Activated CD4-positive, alpha-beta memory T cell treated with anti-CD3 and anti-CD28 coated beads for 36 hours (primary cell): Measurements from ENCODE around the gene STRN4. TPM values are rescaled to one million over a fixed set of nuclear protein-coding genes. Genes with fewer than 3 reads are reported as not detected.
"Not testable (repeated sequence)": the region's sequence is repeated elsewhere in the genome, so short reads cannot be mapped to it uniquely, and the experiment has no call there.

Experiments used
- CTCF ChIA-PET: fragments of 350-600 bp; sonication (Branson Sonifier 250); formaldehyde crosslinking; loops from one replicate; lab custom pipeline; 2021; ENCODE audit warnings: antibody characterized with exemption, inconsistent platforms; lab: Charles Lee
- POLR2A ChIA-PET: fragments of 350-600 bp; sonication (Branson Sonifier 250); formaldehyde crosslinking; loops from one replicate; lab custom pipeline; 2021; ENCODE audit warnings: antibody characterized with exemption; lab: Charles Lee
- DNase-seq: peaks from one replicate; pipeline ENCODE4 v3.0.0-alpha.2; 2020
- H3K27ac Mint-ChIP-seq: one replicate; pipeline ENCODE4 v1.8.0; 2021; ENCODE audit warnings: mixed read lengths
- H3K27me3 Mint-ChIP-seq: one replicate; pipeline ENCODE4 v1.8.0; 2021; ENCODE audit warnings: mixed read lengths
- H3K36me3 Mint-ChIP-seq: one replicate; pipeline ENCODE4 v1.8.0; 2021; ENCODE audit warnings: mixed read lengths
- H3K4me1 Mint-ChIP-seq: one replicate; pipeline ENCODE4 v1.8.0; 2021; ENCODE audit warnings: low read depth, mixed read lengths
- H3K4me3 Mint-ChIP-seq: one replicate; pipeline ENCODE4 v1.8.0; 2021; ENCODE audit warnings: mild to moderate bottlenecking, mixed read lengths
- H3K9me3 Mint-ChIP-seq: one replicate; pipeline ENCODE4 v1.8.0; 2021; ENCODE audit warnings: mixed read lengths
- intact Hi-C: fragments of 100-400 bp; cut with micrococcal nuclease; formaldehyde crosslinking; loops from one replicate; pipeline ENCODE4 v1.15.1; 2023
- total RNA-seq, 2 experiments: library from RNA; stranded (reverse); gene quantifications; one replicate each; pipeline ENCODE4 v1.2.3, GENCODE V29; 2021

STRN4 gene
- total RNA-seq, 2 experiments from 2014 or later = 52.6 to 59.3 TPM

DNA sequence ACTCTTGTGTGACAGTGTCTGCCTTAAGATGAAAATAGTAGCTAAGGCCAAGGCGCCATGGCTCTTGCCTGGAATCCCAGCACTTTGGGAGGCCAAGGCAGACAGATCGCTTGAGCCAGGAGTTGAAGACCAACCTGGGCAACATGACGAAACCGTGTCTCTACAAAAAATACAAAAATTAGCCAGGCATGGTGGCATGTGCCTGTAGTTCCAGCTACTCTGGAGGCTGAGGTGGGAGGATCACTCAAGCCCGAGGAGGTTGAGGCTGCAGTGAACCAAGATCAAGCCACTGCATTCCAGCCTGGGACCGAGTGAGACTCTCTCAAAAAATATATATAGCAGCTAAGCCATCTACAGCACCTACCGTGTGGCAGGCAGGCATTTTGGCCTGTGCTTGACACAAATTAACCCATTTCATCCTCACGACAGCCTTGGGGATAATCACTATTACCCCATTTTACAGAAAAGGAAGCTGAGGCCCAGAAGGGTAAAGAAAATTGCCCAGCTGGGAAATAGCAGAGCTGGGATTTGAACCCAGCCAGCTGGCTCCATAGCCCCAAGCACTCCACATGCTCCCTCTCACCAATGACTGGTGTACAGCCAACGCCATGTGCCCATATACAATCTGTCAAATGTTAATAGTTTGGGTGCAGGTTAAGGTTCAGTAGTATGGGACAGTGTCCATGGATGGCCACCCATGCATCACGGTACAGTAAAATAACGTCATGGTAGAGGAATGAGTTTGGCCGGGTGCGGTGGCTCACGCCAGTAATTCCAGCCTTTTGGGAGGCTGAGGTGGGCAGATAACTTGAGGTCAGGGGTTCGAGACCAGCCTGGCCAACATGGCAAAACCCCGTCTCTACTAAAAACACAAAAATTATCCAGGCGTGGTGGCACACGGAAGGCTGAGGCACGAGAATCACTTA, 39.1 kb upstream of the STRN4 start:
- ChIA-PET POLR2A (interaction anchor here (0.6 to 4.0 kb wide), 16 partner anchors 9 to 489 kb away, joined by 3 to 19 read pairs (median 4); partner anchors contain the start of genes ARHGAP35, CALM3 and ZC3H4), CTCF (interaction anchor here (0.5 to 2.6 kb wide), 17 partner anchors 9 to 489 kb away, joined by 3 to 21 read pairs (median 4); no protein-coding TSS in a partner anchor)
- Mint-ChIP-seq H3K4me1 (peaks cover 37% of the 10 kb centered on the region), H3K9me3 (no peaks in the 10 kb centered on the region), H3K36me3 (peaks cover 63% of the 10 kb centered on the region), H3K27me3 (no peaks in the 10 kb centered on the region), H3K27ac (peak overlapping the region; percentile 99), H3K4me3 (peak overlapping the region; percentile 95)
- intact Hi-C loops = loop anchor here (2.0 to 5.0 kb wide), 4 partner anchors 38 to 1472 kb away; partner anchors contain the start of genes CARD8, FKRP, STRN4 and ZC3H4
- DNase-seq = peak; percentile 35

DNA sequence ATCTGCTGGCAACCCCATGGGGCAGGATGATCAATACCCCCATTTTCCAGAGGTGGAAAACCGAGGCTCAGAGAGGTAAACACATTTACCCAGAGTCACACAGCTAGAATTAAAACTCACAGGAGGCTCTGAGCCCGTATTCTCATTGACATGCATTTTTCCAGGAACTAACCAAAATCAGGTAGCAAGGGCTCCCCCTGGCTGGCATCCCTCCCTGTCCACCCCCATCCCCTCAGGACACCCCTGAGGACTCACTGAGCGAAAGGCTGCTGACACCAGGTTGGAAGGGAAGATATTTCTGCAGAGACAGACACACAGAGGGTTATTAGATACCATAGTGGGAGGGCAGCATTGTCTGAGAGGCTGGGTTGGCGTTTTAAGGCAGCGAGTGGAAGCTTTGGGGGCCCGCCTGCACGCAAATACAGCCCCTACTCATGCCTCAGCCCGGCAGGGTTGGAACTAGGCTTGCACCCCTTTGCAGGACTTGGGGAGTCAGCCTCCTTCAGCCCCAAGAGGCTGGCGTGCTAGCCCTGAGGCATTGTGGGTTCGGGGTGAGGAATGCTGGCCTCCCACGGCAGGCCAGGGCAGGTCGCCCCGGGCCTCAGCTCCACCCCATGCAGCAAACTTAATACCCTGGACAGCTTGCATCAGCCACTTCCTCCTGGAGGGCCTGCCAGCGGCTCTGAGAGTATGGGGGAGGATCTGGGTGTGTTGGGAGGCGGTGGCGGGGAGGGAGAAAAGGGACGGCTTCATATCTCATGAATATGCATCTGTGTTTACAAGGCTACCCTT, 38.2 kb upstream of the STRN4 start:
- CTCF ChIA-PET = interaction anchor here (0.5 to 2.6 kb wide), 15 partner anchors 10 to 490 kb away, joined by 3 to 21 read pairs (median 4); no protein-coding TSS in a partner anchor
- H3K4me1 Mint-ChIP-seq = peaks cover 37% of the 10 kb centered on the region
- intact Hi-C loops = loop anchor here (2.0 to 5.0 kb wide), 4 partner anchors 37 to 1473 kb away; partner anchors contain the start of genes CARD8, FKRP, STRN4 and ZC3H4
- peak overlapping the region; percentile 95 for H3K4me3 Mint-ChIP-seq
- peak overlapping the region; percentile 99 for H3K27ac Mint-ChIP-seq
- POLR2A ChIA-PET = interaction anchor here (0.6 to 4.0 kb wide), 13 partner anchors 8 to 329 kb away, joined by 3 to 19 read pairs (median 4); partner anchors contain the start of genes ARHGAP35, CALM3 and ZC3H4
- no peaks in the 10 kb centered on the region for H3K27me3 Mint-ChIP-seq
- H3K9me3 Mint-ChIP-seq = no peaks in the 10 kb centered on the region
- peaks cover 64% of the 10 kb centered on the region for H3K36me3 Mint-ChIP-seq
- DNase-seq = peak; percentile 88

DNA sequence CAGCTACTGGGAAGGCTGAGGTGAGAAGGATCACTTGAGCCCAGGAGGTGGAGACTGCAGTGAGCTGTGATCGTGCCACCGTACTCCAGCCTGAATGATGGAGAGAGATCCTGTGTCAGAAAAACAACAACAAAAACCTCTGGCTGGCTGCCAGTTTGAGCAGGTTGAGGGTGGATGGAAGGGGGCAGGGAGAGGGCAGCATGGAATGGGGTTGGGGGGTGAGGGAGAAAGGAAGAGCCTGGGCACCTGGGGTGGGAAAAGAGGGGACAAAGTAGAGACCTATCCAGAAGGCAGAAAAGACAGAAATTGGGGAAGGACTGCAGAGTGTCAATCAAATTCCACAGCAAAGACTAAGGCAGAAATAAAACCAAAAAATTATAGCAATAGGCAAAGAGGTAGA, 37.4 kb upstream of the STRN4 start:
- CTCF ChIA-PET = interaction anchor here (1.1 to 2.6 kb wide), 6 partner anchors 17 to 461 kb away, joined by 3 to 21 read pairs (median 9); no protein-coding TSS in a partner anchor
- no peaks in the 10 kb centered on the region for H3K27me3 Mint-ChIP-seq
- H3K27ac Mint-ChIP-seq = peak overlapping the region; percentile 99
- peaks cover 33% of the 10 kb centered on the region for H3K4me1 Mint-ChIP-seq
- H3K36me3 Mint-ChIP-seq = peaks cover 68% of the 10 kb centered on the region
- H3K4me3 Mint-ChIP-seq = peak overlapping the region; percentile 95
- DNase-seq = no peak
- intact Hi-C loops = loop anchor here (2.0 kb wide), 1 partner anchor 171 kb away; no protein-coding TSS in a partner anchor
- POLR2A ChIA-PET = interaction anchor here (0.9 to 4.0 kb wide), 7 partner anchors 10 to 327 kb away, joined by 4 to 19 read pairs (median 9); partner anchors contain the start of genes ARHGAP35 and CALM3
- no peaks in the 10 kb centered on the region for H3K9me3 Mint-ChIP-seq

DNA sequence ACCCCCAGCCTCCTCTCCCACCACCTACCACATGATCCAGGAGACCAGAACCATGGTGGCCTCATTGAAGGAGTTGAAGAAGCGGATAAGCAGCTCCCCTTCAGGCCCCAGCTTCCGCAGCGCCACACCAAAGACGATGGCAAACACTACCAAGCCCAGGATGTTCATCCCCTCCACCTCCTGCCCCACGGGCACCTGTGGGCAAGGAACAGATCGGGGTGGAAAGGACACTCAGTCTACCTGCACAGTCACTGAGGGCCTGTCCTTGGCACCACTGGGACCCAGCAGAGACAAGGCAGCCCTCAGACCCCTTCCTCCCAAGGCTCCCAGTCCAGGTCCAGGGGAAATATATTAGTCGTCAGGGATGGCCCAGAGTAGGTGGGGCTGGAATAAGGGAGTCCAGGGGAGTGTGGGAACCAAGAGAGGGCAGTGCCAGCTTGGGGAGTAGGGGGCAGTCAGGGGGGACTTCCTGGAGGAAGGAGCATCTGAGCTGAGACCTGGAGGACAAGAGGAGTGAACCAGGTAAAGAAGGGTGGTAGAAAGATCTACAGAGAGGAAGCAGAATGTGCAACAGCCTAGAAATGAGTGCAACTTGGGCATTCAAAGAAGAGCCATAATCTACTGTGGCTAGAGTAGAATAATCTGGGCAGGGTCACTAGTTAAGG, 36.2 kb upstream of the STRN4 start:
- no peak for DNase-seq
- Mint-ChIP-seq H3K36me3 (peaks cover 78% of the 10 kb centered on the region), H3K9me3 (no peaks in the 10 kb centered on the region), H3K4me3 (peak overlapping the region; percentile 95), H3K27ac (peak overlapping the region; percentile 74), H3K4me1 (peaks cover 35% of the 10 kb centered on the region), H3K27me3 (no peaks in the 10 kb centered on the region)
- CTCF ChIA-PET = interaction anchor here (1.2 kb wide), 1 partner anchor 16 kb away, joined by 4 read pairs; no protein-coding TSS in a partner anchor
- intact Hi-C loops = no loop called here
- POLR2A ChIA-PET = no interaction called here

DNA sequence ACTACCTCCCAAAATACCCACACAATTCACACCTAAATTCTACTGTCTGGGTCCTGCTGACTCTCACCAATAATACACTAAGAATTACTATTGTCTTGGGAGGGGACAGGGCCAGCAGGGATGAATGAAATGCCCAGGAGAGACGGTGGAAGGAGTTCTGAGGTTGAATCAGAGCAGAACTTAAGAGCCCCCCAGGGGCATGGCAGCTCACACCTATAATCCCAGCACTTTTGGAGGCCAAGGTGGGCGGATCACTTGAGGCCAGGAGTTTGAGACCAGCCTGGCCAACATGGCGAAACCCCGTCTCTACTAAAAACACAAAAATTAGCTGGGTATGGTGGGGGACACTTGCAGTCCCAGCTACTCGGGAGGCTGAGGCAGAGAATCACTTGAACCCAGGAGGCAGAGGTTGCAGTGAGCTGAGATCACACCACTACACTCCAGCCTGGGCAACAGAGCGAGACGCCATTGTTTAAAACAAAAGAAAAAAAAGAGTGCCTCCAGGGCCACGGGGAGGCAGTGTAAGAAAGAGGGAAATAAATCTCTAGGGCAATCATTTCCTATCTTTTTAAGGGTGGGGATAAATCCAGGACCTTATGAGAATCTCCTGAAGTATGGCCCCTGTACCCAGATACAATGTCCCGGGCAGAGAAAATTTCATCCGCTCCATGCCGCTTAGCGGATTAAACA, 31.9 kb upstream of the STRN4 start:
- H3K4me3 Mint-ChIP-seq, intact Hi-C loops, H3K27me3 Mint-ChIP-seq, H3K27ac Mint-ChIP-seq, DNase-seq, H3K9me3 Mint-ChIP-seq, POLR2A ChIA-PET: not testable (repeated sequence)
- Mint-ChIP-seq H3K36me3 (peaks cover 60% of the 10 kb centered on the region), H3K4me1 (peaks cover 20% of the 10 kb centered on the region)
- CTCF ChIA-PET = interaction anchor here (1.7 kb wide), 1 partner anchor 11 kb away, joined by 8 read pairs; no protein-coding TSS in a partner anchor

DNA sequence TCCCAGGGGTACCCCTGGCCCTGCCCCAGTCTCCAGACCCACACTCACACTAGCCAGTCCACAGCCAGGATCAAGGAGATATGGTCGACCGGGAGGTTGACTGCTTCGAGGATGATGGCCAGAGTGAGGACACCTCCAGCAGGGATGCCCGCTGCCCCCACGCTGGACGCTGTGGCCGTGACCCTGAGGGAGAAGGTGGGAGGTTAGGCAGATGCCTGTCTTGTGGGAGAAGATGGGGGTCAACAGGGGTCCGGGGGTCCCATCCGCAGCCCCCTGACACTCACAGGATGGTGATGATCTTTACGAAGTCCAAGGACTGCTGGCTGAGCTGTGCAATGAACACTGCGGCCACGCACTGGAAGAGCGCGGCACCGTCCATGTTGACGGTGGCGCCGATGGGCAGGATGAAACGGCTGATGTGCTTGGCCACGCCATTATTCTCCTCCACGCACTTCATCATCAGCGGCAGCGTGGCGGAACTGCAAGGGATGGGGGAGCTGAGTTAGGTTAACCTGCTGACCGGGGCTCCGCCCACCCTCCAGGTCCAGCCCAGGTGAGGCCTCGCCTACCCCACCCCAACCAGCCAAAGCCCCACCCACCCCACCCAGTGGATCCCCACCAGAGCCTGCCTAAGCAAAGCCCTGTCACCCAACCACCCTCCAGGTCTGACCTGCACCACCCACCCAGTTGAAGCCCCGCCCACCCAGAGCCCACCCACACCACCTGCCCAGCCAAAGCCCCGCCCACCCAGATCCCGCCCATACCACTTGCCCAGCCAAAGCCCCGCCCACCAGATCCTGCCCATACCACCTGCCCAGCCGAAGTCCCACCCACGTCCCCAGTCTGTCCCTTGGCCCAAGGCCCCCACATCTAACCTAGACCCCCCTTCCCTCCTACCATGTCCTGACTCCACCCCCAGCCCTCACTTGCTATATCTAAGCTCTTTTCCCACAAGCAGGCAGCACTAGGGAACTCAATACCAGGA, 31.0 kb upstream of the STRN4 start:
- Mint-ChIP-seq H3K9me3 (no peaks in the 10 kb centered on the region), H3K27ac (peak overlapping the region; percentile 33), H3K4me3 (no peak overlapping the region), H3K27me3 (no peaks in the 10 kb centered on the region), H3K36me3 (peaks cover 53% of the 10 kb centered on the region), H3K4me1 (peaks cover 12% of the 10 kb centered on the region)
- CTCF ChIA-PET = interaction anchor here (0.6 to 1.7 kb wide), 2 partner anchors 10 to 29 kb away, joined by 3 to 8 read pairs; no protein-coding TSS in a partner anchor
- POLR2A ChIA-PET = interaction anchor here (1.4 kb wide), 1 partner anchor 8 kb away, joined by 8 read pairs; no protein-coding TSS in a partner anchor
- intact Hi-C loops = no loop called here
- peak; percentile 34 for DNase-seq

DNA sequence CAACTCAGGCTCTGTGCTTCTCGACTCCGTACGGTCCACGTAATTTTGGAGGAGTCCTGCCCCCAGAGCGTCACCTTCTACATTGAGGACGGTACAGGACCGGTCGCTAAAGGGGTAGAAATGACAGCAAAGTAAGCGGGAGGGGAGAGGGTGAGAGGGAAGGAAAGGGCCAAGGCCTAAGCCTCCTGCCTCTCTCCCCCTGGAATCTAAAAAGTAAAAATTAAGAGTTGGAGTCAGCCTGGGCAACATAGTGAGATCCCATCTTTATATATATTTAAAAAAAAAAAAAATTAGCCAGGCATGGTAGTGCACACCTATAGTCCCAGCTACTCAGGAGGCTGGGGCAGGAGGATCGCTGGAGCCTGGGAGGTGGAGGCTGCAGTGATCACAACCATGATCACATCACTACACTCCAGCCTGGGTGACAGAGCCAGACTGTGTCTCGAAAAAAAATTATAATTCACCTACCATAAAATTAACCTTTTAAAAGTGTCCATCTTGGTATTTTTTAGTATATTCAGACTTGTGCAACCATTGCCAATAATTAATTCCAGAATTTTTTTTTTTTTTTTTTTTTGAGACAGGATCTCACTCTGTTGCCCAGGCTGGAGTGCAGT, 29.5 kb upstream of the STRN4 start:
- POLR2A ChIA-PET = interaction anchor here (1.4 kb wide), 1 partner anchor 9 kb away, joined by 8 read pairs; no protein-coding TSS in a partner anchor
- no peak overlapping the region for H3K4me3 Mint-ChIP-seq
- H3K27ac Mint-ChIP-seq = no peak overlapping the region
- H3K9me3 Mint-ChIP-seq = no peaks in the 10 kb centered on the region
- intact Hi-C loops = no loop called here
- CTCF ChIA-PET = no interaction called here
- H3K27me3 Mint-ChIP-seq = no peaks in the 10 kb centered on the region
- H3K4me1 Mint-ChIP-seq = peaks cover 8% of the 10 kb centered on the region
- H3K36me3 Mint-ChIP-seq = peaks cover 42% of the 10 kb centered on the region
- no peak for DNase-seq

DNA sequence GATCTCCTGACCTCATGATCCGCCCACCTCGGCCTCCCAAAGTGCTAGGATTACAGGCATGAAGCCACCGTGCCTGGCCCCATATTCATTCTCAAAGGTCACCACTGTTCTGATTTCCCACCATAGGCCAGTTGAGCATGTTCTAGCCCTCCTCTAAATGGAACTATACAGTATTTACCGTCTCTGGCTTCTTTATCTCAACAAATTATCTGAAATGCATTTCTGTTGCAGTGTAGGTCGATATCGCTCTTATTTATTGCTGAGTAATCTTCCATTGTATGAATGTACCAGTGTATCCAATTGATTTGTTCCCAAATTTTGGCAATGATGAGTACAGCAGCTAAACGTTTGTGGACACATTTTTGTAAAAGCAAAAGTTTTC, 26.8 kb upstream of the STRN4 start:
- H3K9me3 Mint-ChIP-seq = no peaks in the 10 kb centered on the region

More for the DNA sequence above, 26.8 kb upstream of the STRN4 start:
- Mint-ChIP-seq H3K27ac (no peak overlapping the region), H3K4me3 (no peak overlapping the region), H3K36me3 (peaks cover 31% of the 10 kb centered on the region), H3K4me1 (peaks cover 4% of the 10 kb centered on the region), H3K27me3 (no peaks in the 10 kb centered on the region)
- intact Hi-C loops = no loop called here
- ChIA-PET CTCF (interaction anchor here (1.0 to 1.4 kb wide), 2 partner anchors 23 to 67 kb away, joined by 3 to 4 read pairs; no protein-coding TSS in a partner anchor), POLR2A (interaction anchor here (1.2 to 2.5 kb wide), 2 partner anchors 11 to 15 kb away, joined by 3 to 10 read pairs; no protein-coding TSS in a partner anchor)
- DNase-seq = no peak
